GM21529 (cell line): ENCODE measurements around the gene NISCH.

ENCODE experiments used
- ATAC-seq: cut with Tn5 transposase; IDR thresholded peaks from one replicate; pipeline ENCODE4 v1.9.1; 2021; ENCODE audit not compliant: unreplicated experiment

The NISCH gene

GRCh38 chr3:52470920-52471319 is 15.5 kb downstream of the NISCH start:
- no peak for ATAC-seq

- ATAC-seq: no peak
These were observed 16.2 kb downstream of the NISCH start for GRCh38 chr3:52471371-52472238.

GRCh38 chr3:52472239-52473000 is 17.0 kb downstream of the NISCH start:
- no peak for ATAC-seq

- no peak for ATAC-seq
These were observed 17.6 kb downstream of the NISCH start for GRCh38 chr3:52473026-52473425.

- ATAC-seq: no peak
These were observed 21.8 kb downstream of the NISCH start for GRCh38 chr3:52477076-52477795.

- ATAC-seq: no peak
These were observed 22.3 kb downstream of the NISCH start for GRCh38 chr3:52477796-52478095.

GRCh38 chr3:52479037-52479876 is 23.9 kb downstream of the NISCH start:
- ATAC-seq: no peak

GRCh38 chr3:52479877-52480575 is 24.6 kb downstream of the NISCH start:
- ATAC-seq: no peak

- no peak for ATAC-seq
These were observed 25.6 kb downstream of the NISCH start for GRCh38 chr3:52480768-52481715.

- ATAC-seq: no peak
These were observed 26.6 kb downstream of the NISCH start for GRCh38 chr3:52481819-52482521.

- no peak for ATAC-seq
These were observed 27.7 kb downstream of the NISCH start for GRCh38 chr3:52483081-52483480.

GRCh38 chr3:52483577-52484381 is 28.4 kb downstream of the NISCH start:
- ATAC-seq: no peak

GRCh38 chr3:52484680-52485461 is 29.5 kb downstream of the NISCH start:
- ATAC-seq: no peak

- no peak for ATAC-seq
These were observed 31.8 kb downstream of the NISCH start for GRCh38 chr3:52487050-52487787.

- ATAC-seq: no peak
These were observed 32.6 kb downstream of the NISCH start for GRCh38 chr3:52487788-52488691.
